IMR-90 (cell line): Measurements from ENCODE around the gene IL15RA. TPM values are rescaled to one million over a fixed set of nuclear protein-coding genes. Genes with fewer than 3 reads are reported as not detected.

Experiments used
- ATAC-seq: fragments of 200-7000 bp; cut with Tn5 transposase; 2 replicates; pipeline ENCODE4 v1.9.1; 2020; ENCODE audit warnings: low read depth, mild to moderate bottlenecking, moderate library complexity
- BruUV-seq: library from RNA; stranded (reverse); fragments of 400-500 nt; replicated peaks from 2 replicates; lab custom pipeline; 2021; lab: Mats Ljungman, UMichigan
- CTCF ChIA-PET: fragments of 300-600 bp; formaldehyde crosslinking; extraction: SDS; loops from one replicate; lab custom pipeline; 2021; ENCODE audit warnings: antibody characterized with exemption; lab: Yijun Ruan, JAX
- POLR2A ChIA-PET: fragments of 300-600 bp; sonication (Branson Sonifier 250); formaldehyde crosslinking; loops from one replicate; lab custom pipeline; 2022; ENCODE audit warnings: antibody characterized with exemption; ENCODE audit not compliant: unreplicated experiment; lab: Charles Lee
- DNase-seq: peaks from one replicate; pipeline ENCODE4 v3.0.0; 2013
- H2AFZ ChIP-seq: replicated peaks from 2 replicates; pipeline ENCODE3; 2013; ENCODE audit warnings: low read length, mild to moderate bottlenecking; ENCODE audit not compliant: poor library complexity
- H2AK5ac ChIP-seq: 2 replicates; pipeline ENCODE4 v1.6.1; 2013; ENCODE audit warnings: low read depth, low read length, inconsistent platforms
- H2AK9ac ChIP-seq: replicated peaks from 2 replicates; pipeline ENCODE3; 2013; ENCODE audit warnings: mild to moderate bottlenecking, low read depth, low read length, moderate library complexity; ENCODE audit not compliant: poor library complexity
- H2BK120ac ChIP-seq: 2 replicates; pipeline ENCODE4 v1.6.1; 2013; ENCODE audit warnings: low read depth, low read length, inconsistent platforms
- H2BK15ac ChIP-seq: 3 replicates; pipeline ENCODE4 v1.6.1; 2013; ENCODE audit warnings: low read depth, low read length, inconsistent platforms
- H2BK20ac ChIP-seq: 2 replicates; pipeline ENCODE4 v1.6.1; 2013; ENCODE audit warnings: low read depth, mild to moderate bottlenecking, inconsistent platforms, low read length, moderate library complexity
- H2BK5ac ChIP-seq: 2 replicates; pipeline ENCODE4 v1.6.1; 2013; ENCODE audit warnings: mild to moderate bottlenecking, low read depth, low read length, inconsistent platforms; ENCODE audit not compliant: poor library complexity, severe bottlenecking
- H3K14ac ChIP-seq: replicated peaks from 2 replicates; pipeline ENCODE4 v1.6.1; 2013; ENCODE audit warnings: low read depth, low read length, inconsistent platforms
- H3K18ac ChIP-seq: 2 replicates; pipeline ENCODE4 v1.6.1; 2013; ENCODE audit warnings: low read depth, low read length, control low read depth
- H3K23ac ChIP-seq: 2 replicates; pipeline ENCODE4 v1.6.1; 2013; ENCODE audit warnings: low read depth, low read length, inconsistent platforms
- H3K27ac ChIP-seq: 2 replicates; pipeline ENCODE4 v1.5.1; 2013; ENCODE audit warnings: mild to moderate bottlenecking, control low read depth, low read length; ENCODE audit not compliant: insufficient read depth
- H3K27me3 ChIP-seq: 2 replicates; pipeline ENCODE4 v1.6.1; 2013; ENCODE audit warnings: low read length; ENCODE audit not compliant: control insufficient read depth, insufficient read depth
- H3K36me3 ChIP-seq: 2 replicates; pipeline ENCODE4 v1.6.1; 2013; ENCODE audit warnings: low read length, mixed read lengths; ENCODE audit not compliant: control insufficient read depth, insufficient read depth
- H3K4ac ChIP-seq: 2 replicates; pipeline ENCODE4 v1.6.1; 2013; ENCODE audit warnings: low read depth, low read length, inconsistent platforms
- H3K4me1 ChIP-seq: 2 replicates; pipeline ENCODE4 v1.6.1; 2013; ENCODE audit warnings: low read length, mixed read lengths; ENCODE audit not compliant: control insufficient read depth, insufficient read depth
- H3K4me2 ChIP-seq: 2 replicates; pipeline ENCODE4 v1.6.1; 2013; ENCODE audit warnings: low read depth, mild to moderate bottlenecking, control low read depth, low read length, moderate library complexity
- H3K4me3 ChIP-seq: 2 replicates; pipeline ENCODE4 v1.5.1; 2013; ENCODE audit warnings: low read depth, mild to moderate bottlenecking, control low read depth, low read length, moderate library complexity; ENCODE audit not compliant: insufficient read depth
- H3K56ac ChIP-seq: 2 replicates; pipeline ENCODE4 v1.6.1; 2013; ENCODE audit warnings: low read length, inconsistent platforms; ENCODE audit not compliant: insufficient read depth; ENCODE audit errors: extremely low read depth
- H3K79me1 ChIP-seq, 2 experiments: 2 replicates each; pipeline ENCODE4 v1.6.1; 2013; ENCODE audit warnings: low read length in 2 of 2, inconsistent platforms in 1 of 2, low read depth in 1 of 2
- H3K9ac ChIP-seq: 2 replicates; pipeline ENCODE4 v1.6.1; 2013; ENCODE audit warnings: low read depth, low read length, control low read depth
- H3K9me1 ChIP-seq: 2 replicates; pipeline ENCODE4 v1.6.1; 2013; ENCODE audit warnings: low read length, inconsistent platforms; ENCODE audit not compliant: insufficient read depth
- H3K9me3 ChIP-seq: 2 replicates; pipeline ENCODE4 v1.6.1; 2013; ENCODE audit warnings: low read length; ENCODE audit not compliant: control insufficient read depth, insufficient read depth
- H4K20me1 ChIP-seq: 2 replicates; pipeline ENCODE4 v1.6.1; 2013; ENCODE audit warnings: low read length, inconsistent platforms; ENCODE audit not compliant: insufficient read depth
- H4K5ac ChIP-seq: 2 replicates; pipeline ENCODE4 v1.6.1; 2013; ENCODE audit warnings: mild to moderate bottlenecking, low read depth, low read length, control low read depth
- H4K8ac ChIP-seq, 2 experiments: 2 replicates each; pipeline ENCODE4 v1.6.1; 2013; ENCODE audit warnings: low read depth in 2 of 2, low read length in 2 of 2, control low read depth in 1 of 2, inconsistent platforms in 1 of 2
- H4K91ac ChIP-seq: 2 replicates; pipeline ENCODE4 v1.6.1; 2013; ENCODE audit warnings: low read depth, low read length, inconsistent platforms; ENCODE audit not compliant: insufficient read depth
- CHD1 ChIP-seq: IDR thresholded peaks from 2 replicates; pipeline ENCODE4 v1.6.1; 2012; ENCODE audit warnings: low read depth, low read length, improper control_type of control experiment
- RCOR1 ChIP-seq: IDR thresholded peaks from 2 replicates; pipeline ENCODE4 v1.6.1; 2012; ENCODE audit warnings: mild to moderate bottlenecking, low read length, improper control_type of control experiment; ENCODE audit not compliant: insufficient replicate concordance
- WGBS, 2 experiments: methylation state at CpG; one replicate each; pipeline versions ENCODE4 v1.1.5 to v1.1.7; 2013; ENCODE audit warnings: missing lambda C conversion rate in 2 of 2; ENCODE audit not compliant: insufficient read length in 1 of 2; ENCODE audit errors: extremely low coverage in 2 of 2; 5-methylcytosine and 5-hydroxymethylcytosine counted together
- dilution Hi-C: fragments of 300-500 bp; cut with HindIII; formaldehyde crosslinking; loops from one replicate; pipeline ENCODE4 v1.14.3; 2018; ENCODE audit warnings: low sequenced_read_pairs; ENCODE audit not compliant: unreplicated experiment
- in situ Hi-C: fragments of 300-500 bp; cut with MboI; formaldehyde crosslinking; loops from 3 replicates; pipeline ENCODE4 v1.14.3; 2019; ENCODE audit warnings: low sequenced_read_pairs, inconsistent platforms, mixed read lengths
- intact Hi-C: fragments of 100-400 bp; cut with micrococcal nuclease; formaldehyde crosslinking; loops from 2 replicates; pipeline ENCODE4 v1.10.0; 2022
- polyA plus RNA-seq, 3 experiments: library from polyadenylated mRNA; depleted of rRNA; stranded (reverse); fragments of >200 nt; gene quantifications; 2 replicates each; pipeline ENCODE4 v1.2.3, GENCODE V29; 2012; ENCODE audit warnings: low replicate concordance in 1 of 3
- total RNA-seq: library from RNA; depleted of rRNA; stranded (reverse); fragments of >200 nt; gene quantifications from 2 replicates; pipeline ENCODE4 v1.2.3, GENCODE V29; 2012

IL15RA gene
- total and polyA plus RNA-seq, 2 of the 4 experiments (the other 2 are of a cell fraction): 2.0 to 7.6 TPM

DNA sequence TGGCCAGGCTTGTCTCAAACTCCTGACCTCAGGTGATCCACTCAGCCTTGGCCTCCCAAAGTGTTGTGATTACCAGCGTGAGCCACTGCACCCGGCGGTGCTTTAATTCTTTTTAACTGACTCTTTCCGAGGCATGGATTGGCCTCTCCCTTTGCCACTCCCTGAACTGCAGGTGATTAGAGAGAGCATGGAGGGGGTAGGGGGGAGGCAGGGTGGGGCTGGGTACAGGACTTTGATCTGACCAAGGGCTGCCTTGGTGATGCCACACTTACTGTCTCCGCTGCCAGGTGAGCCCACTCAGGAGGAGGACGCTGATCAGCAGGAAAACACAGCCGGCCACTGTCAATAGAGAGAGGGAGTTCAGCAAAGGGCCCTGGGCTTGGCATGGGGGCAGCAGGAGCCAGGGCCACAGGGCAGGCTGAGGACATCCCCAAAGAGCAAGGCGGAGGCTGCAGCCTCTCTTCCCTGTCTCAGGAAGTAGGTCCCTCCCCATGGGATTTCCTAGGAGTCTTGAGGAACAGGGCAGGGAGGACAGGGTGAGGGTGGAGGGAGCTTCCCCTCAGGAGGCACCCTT is 40.5 kb upstream of the IL15RA start:
- TF ChIP-seq CHD1: no peak
- no peak for TF ChIP-seq RCOR1
- H3K23ac ChIP-seq: no peak overlapping the region
- H4K91ac ChIP-seq: no peak overlapping the region
- no peak overlapping the region; the same call in 1 of the 2 replicates for H4K5ac ChIP-seq
- no peak overlapping the region for H3K14ac ChIP-seq
- POLR2A ChIA-PET: no interaction called here
- ATAC-seq: no peak
- H3K9ac ChIP-seq: no peak overlapping the region
- DNase-seq: no peak
- CTCF ChIA-PET: no interaction called here
- no peak overlapping the region for H4K8ac ChIP-seq
- WGBS, 2 experiments: no CpG with 5 or more reads among the region's 8 CpGs
- H2BK120ac ChIP-seq: no peak overlapping the region
- H2AK5ac ChIP-seq: no peak overlapping the region
- H3K4ac ChIP-seq: no peak overlapping the region
- H4K20me1 ChIP-seq: no peaks in the 10 kb centered on the region
- H2BK15ac ChIP-seq: no peak overlapping the region
- no TSS peak for BruUV-seq
- in situ Hi-C loops (no loop called here), intact Hi-C loops (no loop called here), dilution Hi-C loops (no loop called here)
- no peak overlapping the region for H2AK9ac ChIP-seq
- no peak overlapping the region for H2BK5ac ChIP-seq
- H3K9me3 ChIP-seq: no peaks in the 10 kb centered on the region
- H3K4me2 ChIP-seq: no peak overlapping the region
- peaks cover 20% of the 10 kb centered on the region for H3K27me3 ChIP-seq
- H3K4me3 ChIP-seq: no peak overlapping the region
- H3K18ac ChIP-seq: no peak overlapping the region; the same call in 1 of the 2 replicates
- H3K4me1 ChIP-seq: peaks cover 2% of the 10 kb centered on the region; the same call in 1 of the 2 replicates
- no peaks in the 10 kb centered on the region for H3K9me1 ChIP-seq
- no peak overlapping the region for H2AFZ ChIP-seq
- H2BK20ac ChIP-seq: no peak overlapping the region
- no peaks in the 10 kb centered on the region for H3K36me3 ChIP-seq
- no peak overlapping the region for H3K27ac ChIP-seq
- no peaks in the 10 kb centered on the region for H3K79me1 ChIP-seq
- H3K56ac ChIP-seq: no peak overlapping the region
